ENCODE results near the gene MPV17L.
"Not testable (repeated sequence)": the region's sequence is repeated elsewhere in the genome, so short reads cannot be mapped to it uniquely, and the experiment has no call there.

MPV17L gene

DNA sequence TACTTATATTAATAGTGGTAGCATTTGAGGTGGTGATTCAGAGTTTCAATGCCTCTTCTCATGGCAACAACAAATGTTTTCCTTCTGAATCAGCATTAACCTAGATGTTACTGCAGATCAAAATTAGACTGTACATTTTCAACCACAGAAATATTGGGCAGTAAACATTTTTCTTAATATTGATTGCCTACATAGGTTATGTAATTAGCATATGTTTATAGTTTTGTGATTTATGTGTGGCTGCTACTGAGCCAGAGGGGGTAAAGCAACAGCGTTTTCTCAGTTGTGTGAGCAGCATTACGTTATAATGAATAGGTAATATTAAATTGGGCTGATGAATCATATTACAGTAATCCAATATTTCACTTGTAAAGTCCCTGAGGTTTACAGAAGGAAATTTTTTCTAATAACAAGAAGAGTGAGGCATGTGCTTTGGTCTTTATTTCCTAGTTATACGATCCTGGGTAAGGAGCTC is 20.0 kb downstream of the MPV17L start:
- TF ChIP-seq, protein P1, sequence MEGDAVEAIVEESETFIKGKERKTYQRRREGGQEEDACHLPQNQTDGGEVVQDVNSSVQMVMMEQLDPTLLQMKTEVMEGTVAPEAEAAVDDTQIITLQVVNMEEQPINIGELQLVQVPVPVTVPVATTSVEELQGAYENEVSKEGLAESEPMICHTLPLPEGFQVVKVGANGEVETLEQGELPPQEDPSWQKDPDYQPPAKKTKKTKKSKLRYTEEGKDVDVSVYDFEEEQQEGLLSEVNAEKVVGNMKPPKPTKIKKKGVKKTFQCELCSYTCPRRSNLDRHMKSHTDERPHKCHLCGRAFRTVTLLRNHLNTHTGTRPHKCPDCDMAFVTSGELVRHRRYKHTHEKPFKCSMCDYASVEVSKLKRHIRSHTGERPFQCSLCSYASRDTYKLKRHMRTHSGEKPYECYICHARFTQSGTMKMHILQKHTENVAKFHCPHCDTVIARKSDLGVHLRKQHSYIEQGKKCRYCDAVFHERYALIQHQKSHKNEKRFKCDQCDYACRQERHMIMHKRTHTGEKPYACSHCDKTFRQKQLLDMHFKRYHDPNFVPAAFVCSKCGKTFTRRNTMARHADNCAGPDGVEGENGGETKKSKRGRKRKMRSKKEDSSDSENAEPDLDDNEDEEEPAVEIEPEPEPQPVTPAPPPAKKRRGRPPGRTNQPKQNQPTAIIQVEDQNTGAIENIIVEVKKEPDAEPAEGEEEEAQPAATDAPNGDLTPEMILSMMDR (IDR thresholded peaks at IDR 0.05; ENCODE audit: insufficient read depth, low read depth, low read length, missing control alignments) = no peak
- H3K4me3 ChIP-seq (ENCODE audit: low read length) = no peak overlapping the region
- DNase-seq (ENCODE audit: low read depth) = peak; percentile 74

- peak; percentile 35 for DNase-seq (ENCODE audit: low read depth)
- H3K4me3 ChIP-seq (ENCODE audit: low read length) = no peak overlapping the region
- TF ChIP-seq, protein P1 (IDR thresholded peaks at IDR 0.05; ENCODE audit: insufficient read depth, low read depth, low read length, missing control alignments) = no peak
Observed at GRCh38 chr16:15417197-15417596, 21.6 kb downstream of the MPV17L start.

GRCh38 chr16:15418206-15418605 is 22.7 kb downstream of the MPV17L start:
- no peak for DNase-seq (ENCODE audit: low read depth)
- TF ChIP-seq, protein P1 (IDR thresholded peaks at IDR 0.05; ENCODE audit: insufficient read depth, low read depth, low read length, missing control alignments) = no peak
- no peak overlapping the region for H3K4me3 ChIP-seq (ENCODE audit: low read length)

DNA sequence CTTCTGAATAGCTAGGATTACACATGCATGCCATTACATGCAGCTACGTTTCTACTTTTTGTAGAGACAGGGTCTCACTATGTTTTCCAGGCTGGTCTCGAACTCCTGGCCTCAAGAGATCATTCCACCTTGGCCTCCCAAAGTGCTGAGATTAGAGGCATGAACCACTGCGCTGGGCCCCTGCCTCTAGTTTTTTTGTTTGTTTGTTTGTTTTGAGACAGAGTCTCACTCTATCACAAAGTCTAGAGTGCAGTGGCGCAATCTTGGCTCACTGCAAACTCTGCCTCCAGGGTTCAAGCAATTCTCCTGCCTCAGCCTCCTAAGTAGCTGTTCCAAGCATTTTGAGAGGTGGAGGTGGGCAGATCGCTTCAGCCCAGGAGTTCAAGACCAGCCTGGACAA is 26.1 kb downstream of the MPV17L start:
- not testable (repeated sequence) for DNase-seq (ENCODE audit: low read depth)

DNA sequence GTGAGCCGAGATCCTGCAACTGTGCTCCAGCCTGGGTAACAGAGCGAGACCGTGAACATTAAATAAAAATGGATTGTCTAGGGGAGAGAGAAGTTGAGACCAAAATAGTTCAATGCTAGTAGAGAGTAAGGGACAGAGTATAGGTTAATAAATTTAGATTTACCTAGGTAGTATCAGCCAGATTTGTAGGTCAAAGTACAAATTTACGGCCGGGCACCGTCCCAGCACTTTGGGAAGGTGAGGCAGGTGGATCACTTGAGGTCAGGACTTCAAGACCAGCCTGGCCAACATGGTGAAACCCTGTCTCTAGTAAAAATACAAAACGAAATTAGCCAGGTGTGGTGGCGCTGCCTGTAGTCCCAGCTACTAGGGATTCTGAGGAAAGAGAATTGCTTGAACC is 26.7 kb downstream of the MPV17L start:
- DNase-seq (ENCODE audit: low read depth) = no peak
- TF ChIP-seq, protein P1 (IDR thresholded peaks at IDR 0.05; ENCODE audit: insufficient read depth, low read depth, low read length, missing control alignments) = no peak

More for the DNA sequence above, 26.1 kb downstream of the MPV17L start:
- not testable (repeated sequence) for H3K4me3 ChIP-seq (ENCODE audit: low read length)

DNA sequence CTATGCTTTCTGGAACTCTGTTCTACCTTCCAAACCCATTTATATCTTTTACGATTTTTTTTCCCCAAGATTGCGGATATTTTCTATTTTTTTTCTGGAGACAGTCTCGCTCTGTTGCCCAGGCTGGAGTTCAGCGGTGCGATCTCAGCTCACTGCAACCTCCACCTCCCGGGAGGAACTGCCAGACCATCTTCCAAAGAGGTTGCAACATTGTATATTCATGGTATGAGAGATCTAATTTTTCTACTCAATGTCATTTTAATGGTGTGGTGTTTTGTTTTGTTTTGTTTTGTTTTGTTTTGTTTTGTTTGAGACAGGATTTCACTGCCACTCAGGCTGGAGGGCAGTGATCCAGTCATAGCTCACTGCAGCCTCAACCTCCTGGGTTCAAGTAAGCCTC is 30.3 kb downstream of the MPV17L start:
- DNase-seq (ENCODE audit: low read depth) = no peak
- TF ChIP-seq, protein P1 (IDR thresholded peaks at IDR 0.05; ENCODE audit: insufficient read depth, low read depth, low read length, missing control alignments) = no peak
- no peak overlapping the region for H3K4me3 ChIP-seq (ENCODE audit: low read length)

More for the DNA sequence above, 26.7 kb downstream of the MPV17L start:
- H3K4me3 ChIP-seq (ENCODE audit: low read length) = no peak overlapping the region

DNA sequence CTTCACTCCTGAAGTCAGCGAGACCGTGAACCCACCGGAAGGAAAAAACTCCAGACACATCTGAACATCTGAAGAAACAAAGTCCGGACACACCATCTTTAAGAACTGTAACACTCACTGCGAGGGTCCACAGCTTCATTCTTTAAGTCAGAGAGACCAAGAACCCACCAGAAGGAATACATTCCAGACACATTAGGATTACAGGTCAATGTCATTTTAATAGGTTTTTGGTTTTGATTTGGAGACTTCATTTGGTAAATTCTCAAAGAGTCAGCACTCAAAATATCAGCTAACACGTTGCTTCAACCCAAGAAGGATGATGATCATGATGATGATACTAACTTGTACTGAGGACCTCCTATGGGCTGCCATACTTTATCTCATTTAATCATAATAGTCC is 31.2 kb downstream of the MPV17L start:
- no peak for DNase-seq (ENCODE audit: low read depth)
- TF ChIP-seq, protein P1 (IDR thresholded peaks at IDR 0.05; ENCODE audit: insufficient read depth, low read depth, low read length, missing control alignments) = no peak
- H3K4me3 ChIP-seq (ENCODE audit: low read length) = no peak overlapping the region

All from epithelial cell of esophagus (primary cell).